Hepatocyte (in vitro differentiated cells): ENCODE measurements around the gene PAX1.

ENCODE experiments used
- EZH2 ChIP-seq: fragments of 200-600 bp; sonication (generic); IDR thresholded peaks from 2 replicates; pipeline ENCODE4 v1.6.1; 2016; ENCODE audit warnings: antibody characterized with exemption, mild to moderate bottlenecking, borderline replicate concordance
- EZH2phosphoT487 ChIP-seq: fragments of 200-600 bp; sonication (generic); IDR thresholded peaks from one replicate; pipeline ENCODE4 v1.6.1; 2018; ENCODE audit warnings: antibody characterized with exemption, mild to moderate bottlenecking, low read depth, moderate library complexity; ENCODE audit not compliant: unreplicated experiment, severe bottlenecking
- TF ChIP-seq, protein P1 (sequence below): fragments of 200-600 bp; sonication (generic); IDR thresholded peaks from 2 replicates; pipeline ENCODE4 v1.5.1; 2016; ENCODE audit warnings: antibody characterized with exemption, mild to moderate bottlenecking; ENCODE audit not compliant: poor library complexity

DNA sequence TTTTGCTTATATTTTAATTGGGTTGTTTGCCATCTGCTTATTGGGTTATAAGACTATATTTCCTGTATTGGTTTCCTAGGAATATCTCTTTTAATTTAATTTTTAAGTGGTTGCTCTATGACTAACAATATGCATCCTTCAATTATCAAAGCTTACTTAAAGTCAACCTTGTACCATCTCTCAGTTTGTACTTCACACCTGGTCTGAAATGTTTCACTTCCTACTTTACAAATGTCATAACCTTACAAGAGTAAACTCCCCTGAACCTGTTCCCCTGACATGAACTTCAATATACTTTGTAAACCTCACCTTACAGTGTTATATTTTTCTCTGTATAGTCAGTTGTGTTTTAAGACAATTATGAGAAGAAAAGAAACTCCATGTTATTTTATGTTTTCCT, 35.8 kb downstream of the PAX1 start:
- TF ChIP-seq EZH2 (no peak), EZH2phosphoT487 (no peak)
- TF ChIP-seq, protein P1, sequence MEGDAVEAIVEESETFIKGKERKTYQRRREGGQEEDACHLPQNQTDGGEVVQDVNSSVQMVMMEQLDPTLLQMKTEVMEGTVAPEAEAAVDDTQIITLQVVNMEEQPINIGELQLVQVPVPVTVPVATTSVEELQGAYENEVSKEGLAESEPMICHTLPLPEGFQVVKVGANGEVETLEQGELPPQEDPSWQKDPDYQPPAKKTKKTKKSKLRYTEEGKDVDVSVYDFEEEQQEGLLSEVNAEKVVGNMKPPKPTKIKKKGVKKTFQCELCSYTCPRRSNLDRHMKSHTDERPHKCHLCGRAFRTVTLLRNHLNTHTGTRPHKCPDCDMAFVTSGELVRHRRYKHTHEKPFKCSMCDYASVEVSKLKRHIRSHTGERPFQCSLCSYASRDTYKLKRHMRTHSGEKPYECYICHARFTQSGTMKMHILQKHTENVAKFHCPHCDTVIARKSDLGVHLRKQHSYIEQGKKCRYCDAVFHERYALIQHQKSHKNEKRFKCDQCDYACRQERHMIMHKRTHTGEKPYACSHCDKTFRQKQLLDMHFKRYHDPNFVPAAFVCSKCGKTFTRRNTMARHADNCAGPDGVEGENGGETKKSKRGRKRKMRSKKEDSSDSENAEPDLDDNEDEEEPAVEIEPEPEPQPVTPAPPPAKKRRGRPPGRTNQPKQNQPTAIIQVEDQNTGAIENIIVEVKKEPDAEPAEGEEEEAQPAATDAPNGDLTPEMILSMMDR, result no peak
